Astrocyte (in vitro differentiated cells and primary cell): Measurements from ENCODE around the gene ST6GALNAC3. TPM values are rescaled to one million over a fixed set of nuclear protein-coding genes. Genes with fewer than 3 reads are reported as not detected.

Source experiments
- DNase-seq: peaks from one replicate; pipeline ENCODE4 v3.0.0-alpha.2; 2010; ENCODE audit warnings: low read depth
- FAIRE-seq: peaks from 2 replicates; lab custom pipeline; 2011; peaks lifted over from hg19 to GRCh38; lab: Jason Lieb, UNC
- H2AFZ ChIP-seq: 2 replicates; pipeline ENCODE4 v1.6.0; 2012; ENCODE audit warnings: low read depth, low read length, inconsistent platforms
- H3K27ac ChIP-seq: 2 replicates; pipeline ENCODE4 v1.5.1; 2011; ENCODE audit warnings: low read depth, low read length, inconsistent platforms
- H3K27me3 ChIP-seq: 2 replicates; pipeline ENCODE4 v1.6.0; 2011; ENCODE audit warnings: low read length, inconsistent platforms; ENCODE audit not compliant: insufficient read depth
- H3K36me3 ChIP-seq: 2 replicates; pipeline ENCODE4 v1.5.1; 2011; ENCODE audit warnings: low read length, inconsistent platforms; ENCODE audit not compliant: insufficient read depth
- H3K4me1 ChIP-seq: 2 replicates; pipeline ENCODE4 v1.5.1; 2011; ENCODE audit warnings: low read length, inconsistent platforms; ENCODE audit not compliant: insufficient read depth
- H3K4me2 ChIP-seq: 2 replicates; pipeline ENCODE4 v1.6.0; 2012; ENCODE audit warnings: low read length, inconsistent platforms
- H3K4me3 ChIP-seq: 2 replicates; pipeline ENCODE4 v1.5.1; 2011; ENCODE audit warnings: low read depth, mild to moderate bottlenecking, low read length, inconsistent platforms; ENCODE audit not compliant: insufficient read depth
- H3K79me2 ChIP-seq: 2 replicates; pipeline ENCODE4 v1.6.0; 2012; ENCODE audit warnings: mild to moderate bottlenecking, low read length, inconsistent platforms; ENCODE audit not compliant: insufficient read depth
- H3K9ac ChIP-seq: 2 replicates; pipeline ENCODE4 v1.6.0; 2012; ENCODE audit warnings: mild to moderate bottlenecking, low read length, inconsistent platforms
- H3K9me3 ChIP-seq: 2 replicates; pipeline ENCODE4 v1.5.1; 2012; ENCODE audit warnings: low read depth, mild to moderate bottlenecking, low read length, inconsistent platforms; ENCODE audit not compliant: insufficient read depth
- H4K20me1 ChIP-seq: 2 replicates; pipeline ENCODE4 v1.6.0; 2012; ENCODE audit warnings: low read length, inconsistent platforms; ENCODE audit not compliant: insufficient read depth
- H3K27ac Mint-ChIP-seq: one replicate; pipeline ENCODE4 v1.8.0; 2021; ENCODE audit warnings: mild to moderate bottlenecking, mixed read lengths; ENCODE audit not compliant: unreplicated experiment
- H3K27me3 Mint-ChIP-seq: one replicate; pipeline ENCODE4 v1.8.0; 2021; ENCODE audit warnings: low read depth, mixed read lengths; ENCODE audit not compliant: unreplicated experiment
- H3K36me3 Mint-ChIP-seq: one replicate; pipeline ENCODE4 v1.8.0; 2021; ENCODE audit warnings: low read depth, mixed read lengths; ENCODE audit not compliant: unreplicated experiment
- H3K4me1 Mint-ChIP-seq: one replicate; pipeline ENCODE4 v1.8.0; 2021; ENCODE audit warnings: low read depth, mixed read lengths; ENCODE audit not compliant: unreplicated experiment
- H3K4me3 Mint-ChIP-seq: one replicate; pipeline ENCODE4 v1.8.0; 2021; ENCODE audit warnings: mild to moderate bottlenecking, moderate library complexity, mixed read lengths; ENCODE audit not compliant: unreplicated experiment
- H3K9me3 Mint-ChIP-seq: one replicate; pipeline ENCODE4 v1.8.0; 2021; ENCODE audit warnings: mild to moderate bottlenecking, mixed read lengths; ENCODE audit not compliant: unreplicated experiment
- EZH2 ChIP-seq: IDR thresholded peaks from 2 replicates; pipeline ENCODE4 v1.6.1; 2012; ENCODE audit warnings: mild to moderate bottlenecking, low read length, inconsistent platforms; ENCODE audit not compliant: insufficient read depth
- total RNA-seq: library from RNA; stranded (reverse); gene quantifications from 2 replicates; pipeline ENCODE4 v1.2.1, GENCODE V29; 2021
- TF ChIP-seq, protein P1 (sequence below): IDR thresholded peaks from 2 replicates; pipeline ENCODE4 v1.5.1; 2011; ENCODE audit warnings: low read depth, mild to moderate bottlenecking, inconsistent platforms, low read length, moderate library complexity; ENCODE audit not compliant: insufficient read depth

ST6GALNAC3 gene
- total RNA-seq, 1 donor from 2014 or later: 3.2 TPM

DNA sequence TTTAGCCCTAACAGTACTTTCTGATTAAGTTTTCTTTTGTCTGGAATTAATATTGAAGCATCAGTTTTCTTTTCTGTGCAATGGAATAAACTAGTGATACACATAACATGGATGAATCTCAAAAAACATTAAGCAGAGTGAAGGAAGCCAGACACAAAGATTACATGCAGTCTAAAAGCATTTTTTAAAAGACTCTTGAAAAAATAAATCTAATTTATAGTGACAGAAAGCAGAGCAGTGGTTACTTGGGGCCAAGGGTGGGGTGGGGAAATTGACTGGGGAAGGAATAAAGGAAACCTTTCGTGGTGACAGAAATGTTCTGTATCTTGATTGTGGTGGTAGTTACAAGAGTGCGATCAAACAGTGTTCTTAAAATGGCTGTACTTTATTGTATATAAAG, 20.2 kb upstream of the ST6GALNAC3 start:
- Histone ChIP-seq H3K27me3 (no peaks in the 10 kb centered on the region), H3K4me2 (no peak overlapping the region), H3K36me3 (no peaks in the 10 kb centered on the region), H3K9ac (no peak overlapping the region), H3K4me3 (no peak overlapping the region), H3K4me1 (no peaks in the 10 kb centered on the region), H3K79me2 (no peaks in the 10 kb centered on the region), H4K20me1 (no peaks in the 10 kb centered on the region), H3K27ac (no peak overlapping the region), H2AFZ (no peak overlapping the region), H3K9me3 (no peaks in the 10 kb centered on the region)
- Mint-ChIP-seq H3K36me3 (no peaks in the 10 kb centered on the region), H3K4me3 (no peak overlapping the region), H3K9me3 (peaks cover 1% of the 10 kb centered on the region), H3K4me1 (peaks cover 6% of the 10 kb centered on the region), H3K27ac (no peak overlapping the region), H3K27me3 (no peaks in the 10 kb centered on the region)
- DNase-seq: no peak
- no peak for FAIRE-seq
- no peak for TF ChIP-seq EZH2
- TF ChIP-seq, protein P1, sequence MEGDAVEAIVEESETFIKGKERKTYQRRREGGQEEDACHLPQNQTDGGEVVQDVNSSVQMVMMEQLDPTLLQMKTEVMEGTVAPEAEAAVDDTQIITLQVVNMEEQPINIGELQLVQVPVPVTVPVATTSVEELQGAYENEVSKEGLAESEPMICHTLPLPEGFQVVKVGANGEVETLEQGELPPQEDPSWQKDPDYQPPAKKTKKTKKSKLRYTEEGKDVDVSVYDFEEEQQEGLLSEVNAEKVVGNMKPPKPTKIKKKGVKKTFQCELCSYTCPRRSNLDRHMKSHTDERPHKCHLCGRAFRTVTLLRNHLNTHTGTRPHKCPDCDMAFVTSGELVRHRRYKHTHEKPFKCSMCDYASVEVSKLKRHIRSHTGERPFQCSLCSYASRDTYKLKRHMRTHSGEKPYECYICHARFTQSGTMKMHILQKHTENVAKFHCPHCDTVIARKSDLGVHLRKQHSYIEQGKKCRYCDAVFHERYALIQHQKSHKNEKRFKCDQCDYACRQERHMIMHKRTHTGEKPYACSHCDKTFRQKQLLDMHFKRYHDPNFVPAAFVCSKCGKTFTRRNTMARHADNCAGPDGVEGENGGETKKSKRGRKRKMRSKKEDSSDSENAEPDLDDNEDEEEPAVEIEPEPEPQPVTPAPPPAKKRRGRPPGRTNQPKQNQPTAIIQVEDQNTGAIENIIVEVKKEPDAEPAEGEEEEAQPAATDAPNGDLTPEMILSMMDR: no peak

DNA sequence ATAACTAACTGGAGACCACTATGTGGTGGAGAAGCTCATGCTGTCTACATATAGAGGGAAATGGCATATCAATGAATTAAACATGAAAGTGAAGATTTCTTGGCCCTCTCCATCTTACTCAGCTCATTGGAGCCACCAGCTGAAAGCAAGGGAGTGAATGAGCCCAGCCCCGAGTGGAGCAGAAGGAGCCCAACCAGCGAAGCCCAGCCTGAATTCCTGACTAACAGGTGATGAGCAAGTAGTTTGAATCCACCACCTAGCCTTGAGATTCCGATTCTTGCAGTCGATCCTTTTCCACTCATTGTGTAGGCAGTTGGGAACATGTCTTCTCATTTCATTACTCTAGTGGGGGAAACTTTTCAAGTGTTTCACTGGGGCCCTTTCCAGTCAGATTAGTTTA, 18.6 kb upstream of the ST6GALNAC3 start:
- Histone ChIP-seq H3K27ac (no peak overlapping the region), H3K9ac (no peak overlapping the region), H3K4me3 (no peak overlapping the region), H3K79me2 (no peaks in the 10 kb centered on the region), H2AFZ (no peak overlapping the region), H3K36me3 (no peaks in the 10 kb centered on the region), H3K4me1 (no peaks in the 10 kb centered on the region), H3K9me3 (no peaks in the 10 kb centered on the region), H3K4me2 (no peak overlapping the region), H4K20me1 (no peaks in the 10 kb centered on the region), H3K27me3 (no peaks in the 10 kb centered on the region)
- Mint-ChIP-seq H3K27ac (no peak overlapping the region), H3K9me3 (peaks cover 1% of the 10 kb centered on the region), H3K36me3 (no peaks in the 10 kb centered on the region), H3K4me1 (peaks cover 6% of the 10 kb centered on the region), H3K4me3 (no peak overlapping the region), H3K27me3 (no peaks in the 10 kb centered on the region)
- no peak for TF ChIP-seq EZH2
- TF ChIP-seq, protein P1: no peak
- DNase-seq (no peak), FAIRE-seq (no peak)

DNA sequence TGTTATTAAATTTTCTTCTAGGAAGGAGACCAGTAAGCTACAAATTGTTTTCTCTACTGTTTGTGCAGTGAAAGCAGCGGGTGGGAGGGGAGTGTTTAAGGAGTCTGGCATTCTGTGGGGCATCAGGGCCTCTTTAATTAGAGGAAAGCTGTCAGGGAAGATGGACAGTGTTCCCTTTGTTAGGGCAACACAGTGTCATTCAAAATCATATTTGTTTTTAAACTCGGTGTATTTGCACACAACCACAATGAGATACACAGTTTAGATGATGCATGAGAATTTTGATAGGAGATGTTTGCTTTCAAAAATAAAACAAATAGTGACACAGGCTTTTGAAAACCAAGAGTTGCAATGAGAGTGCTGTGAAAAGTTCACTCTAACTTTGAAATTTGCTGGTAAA, 15.1 kb upstream of the ST6GALNAC3 start:
- Histone ChIP-seq H3K79me2 (no peaks in the 10 kb centered on the region), H3K4me3 (no peak overlapping the region), H3K4me1 (no peaks in the 10 kb centered on the region), H4K20me1 (no peaks in the 10 kb centered on the region), H3K9ac (no peak overlapping the region), H3K9me3 (no peaks in the 10 kb centered on the region), H3K27me3 (no peaks in the 10 kb centered on the region), H2AFZ (no peak overlapping the region), H3K27ac (no peak overlapping the region), H3K4me2 (no peak overlapping the region), H3K36me3 (no peaks in the 10 kb centered on the region)
- TF ChIP-seq, protein P1: no peak
- TF ChIP-seq EZH2: no peak
- H3K4me1 Mint-ChIP-seq: no peaks in the 10 kb centered on the region
- H3K27ac Mint-ChIP-seq: no peak overlapping the region
- no peak overlapping the region for H3K4me3 Mint-ChIP-seq
- no peaks in the 10 kb centered on the region for H3K36me3 Mint-ChIP-seq
- DNase-seq: no peak
- no peaks in the 10 kb centered on the region for H3K27me3 Mint-ChIP-seq
- H3K9me3 Mint-ChIP-seq: peaks cover 1% of the 10 kb centered on the region
- no peak for FAIRE-seq
